ENCODE measurements around the gene PIGL.
"Not testable (repeated sequence)": the region's sequence is repeated elsewhere in the genome, so short reads cannot be mapped to it uniquely, and the experiment has no call there.

PIGL gene

DNA sequence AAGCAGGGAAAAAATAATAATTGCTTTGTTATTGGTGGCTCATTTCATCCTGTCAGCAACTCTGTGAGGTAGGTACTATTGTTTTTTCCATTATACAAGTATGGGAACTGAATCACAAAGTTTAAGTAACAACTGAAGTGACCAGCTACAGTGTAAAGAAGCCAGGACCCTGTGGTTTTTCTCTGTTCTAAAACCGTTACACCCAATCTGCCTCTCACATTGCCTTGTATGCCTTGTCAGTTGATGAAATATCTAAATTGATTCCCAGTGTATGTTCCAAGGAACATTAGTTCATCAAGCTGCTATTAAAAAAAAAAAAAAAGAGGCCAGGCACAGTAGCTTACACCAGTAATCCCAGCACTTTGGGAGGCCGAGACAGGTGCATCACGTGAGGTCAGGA lies 5.4 kb downstream of the PIGL start:
- DNase-seq = no peak

DNA sequence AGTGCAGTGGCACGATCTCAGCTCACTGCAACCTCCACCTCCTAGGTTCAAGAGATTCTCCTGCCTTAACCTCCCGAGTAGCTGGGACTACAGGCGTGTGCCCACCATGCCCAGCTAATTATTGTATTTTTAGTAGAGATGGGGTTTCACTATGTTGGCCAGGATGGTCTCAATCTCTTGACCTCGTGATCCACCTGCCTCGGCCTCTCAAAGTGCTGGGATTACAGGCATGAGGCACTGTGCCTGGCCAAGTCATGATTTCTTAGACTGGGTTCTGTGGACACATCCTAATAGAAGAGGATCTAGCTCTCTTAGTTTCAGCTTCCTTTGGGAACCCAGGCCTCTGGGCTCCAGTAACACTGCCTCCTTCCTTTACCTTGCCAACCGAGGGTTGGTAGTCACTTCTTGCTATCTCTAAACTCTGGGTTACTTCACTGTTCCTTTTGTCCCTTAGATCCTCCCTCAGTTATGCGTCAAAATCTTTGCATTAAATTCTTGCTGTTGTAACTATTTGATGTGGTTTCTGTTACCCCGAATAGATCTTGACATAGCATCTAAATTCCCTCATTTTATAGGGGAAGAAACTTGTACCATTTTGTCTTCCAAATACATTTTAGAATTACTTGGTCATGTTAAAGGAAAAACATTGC lies 13.0 kb downstream of the PIGL start:
- not testable (repeated sequence) for DNase-seq

DNA sequence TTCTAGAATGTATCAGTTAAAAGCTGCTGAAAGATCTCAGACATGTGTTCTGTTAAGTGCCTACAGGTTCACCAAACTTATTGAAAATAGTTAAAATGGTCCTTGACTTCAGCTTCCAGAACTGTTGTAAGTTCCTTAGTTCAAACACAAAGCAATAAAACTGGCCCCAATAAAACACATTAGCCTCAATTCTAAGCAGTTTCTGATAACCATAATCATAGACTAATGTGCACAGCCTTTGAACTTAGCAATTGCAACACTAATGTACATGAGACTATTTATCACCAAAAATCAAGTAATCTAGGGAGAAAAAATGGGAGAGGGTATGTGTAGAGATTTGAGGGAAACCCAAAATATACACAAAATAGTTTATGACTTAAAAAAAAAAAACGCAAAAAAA lies 15.4 kb downstream of the PIGL start:
- no peak for DNase-seq

DNA sequence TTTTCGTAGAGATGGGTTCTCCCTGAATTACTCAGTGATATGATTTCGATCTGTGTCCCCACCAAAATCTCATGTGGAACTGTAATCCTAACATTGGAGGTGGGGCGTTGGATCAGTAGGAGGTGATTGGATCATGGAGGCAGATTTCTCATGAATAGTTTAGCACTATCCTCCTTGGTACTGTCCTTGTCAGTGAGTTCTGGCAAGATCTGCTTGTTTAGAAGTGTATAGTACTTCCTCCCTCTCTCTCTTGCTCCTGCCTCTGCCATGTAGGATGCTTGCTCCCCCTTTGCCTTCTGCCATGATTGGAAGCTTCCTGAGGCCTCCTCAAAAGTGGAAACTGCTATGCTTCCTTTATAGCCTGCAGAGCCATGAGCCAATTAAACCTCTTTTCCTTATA lies 22.9 kb downstream of the PIGL start:
- no peak for DNase-seq

DNA sequence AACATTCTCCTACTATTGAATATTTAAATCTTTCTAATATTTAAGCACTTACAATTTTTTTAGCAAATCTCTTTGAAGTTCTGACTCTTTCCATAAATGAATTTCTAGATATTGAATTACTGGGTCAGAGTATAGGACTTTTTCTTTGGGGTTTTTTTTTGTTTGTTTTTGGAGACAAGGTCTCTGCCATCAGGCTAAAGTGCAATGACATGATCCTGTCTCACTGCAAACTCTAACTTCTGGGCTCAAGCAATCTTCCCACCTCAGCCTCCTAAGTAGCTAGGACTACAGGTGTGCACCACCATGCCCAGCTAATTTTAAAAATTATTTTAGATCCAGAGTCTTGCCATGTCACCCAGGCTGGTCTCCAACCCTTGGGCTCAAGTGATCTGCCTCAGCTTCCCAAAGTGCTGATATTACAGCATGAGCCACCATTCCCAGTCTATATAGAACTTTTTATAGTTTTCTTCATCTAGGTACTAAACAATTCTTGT lies 24.9 kb downstream of the PIGL start:
- DNase-seq = no peak

DNA sequence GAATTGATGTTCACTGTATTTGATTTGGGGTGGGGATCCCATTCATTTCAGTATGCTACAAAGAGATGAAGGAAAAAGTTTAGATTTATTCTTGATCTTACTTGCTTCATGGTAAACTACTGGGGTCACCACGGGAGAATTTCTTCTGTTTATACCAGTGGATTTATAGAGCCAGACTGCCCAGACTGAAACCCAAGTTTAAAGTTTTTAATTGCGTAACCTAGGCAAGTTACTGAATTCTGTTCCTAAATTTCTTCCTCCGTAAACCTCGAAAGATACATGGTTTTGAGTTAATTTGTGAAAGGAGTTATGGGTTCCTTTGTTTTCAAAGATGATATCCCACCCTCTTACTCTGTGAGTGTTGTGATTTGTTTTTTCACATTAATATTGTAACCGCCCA lies 26.4 kb downstream of the PIGL start:
- DNase-seq = no peak

DNA sequence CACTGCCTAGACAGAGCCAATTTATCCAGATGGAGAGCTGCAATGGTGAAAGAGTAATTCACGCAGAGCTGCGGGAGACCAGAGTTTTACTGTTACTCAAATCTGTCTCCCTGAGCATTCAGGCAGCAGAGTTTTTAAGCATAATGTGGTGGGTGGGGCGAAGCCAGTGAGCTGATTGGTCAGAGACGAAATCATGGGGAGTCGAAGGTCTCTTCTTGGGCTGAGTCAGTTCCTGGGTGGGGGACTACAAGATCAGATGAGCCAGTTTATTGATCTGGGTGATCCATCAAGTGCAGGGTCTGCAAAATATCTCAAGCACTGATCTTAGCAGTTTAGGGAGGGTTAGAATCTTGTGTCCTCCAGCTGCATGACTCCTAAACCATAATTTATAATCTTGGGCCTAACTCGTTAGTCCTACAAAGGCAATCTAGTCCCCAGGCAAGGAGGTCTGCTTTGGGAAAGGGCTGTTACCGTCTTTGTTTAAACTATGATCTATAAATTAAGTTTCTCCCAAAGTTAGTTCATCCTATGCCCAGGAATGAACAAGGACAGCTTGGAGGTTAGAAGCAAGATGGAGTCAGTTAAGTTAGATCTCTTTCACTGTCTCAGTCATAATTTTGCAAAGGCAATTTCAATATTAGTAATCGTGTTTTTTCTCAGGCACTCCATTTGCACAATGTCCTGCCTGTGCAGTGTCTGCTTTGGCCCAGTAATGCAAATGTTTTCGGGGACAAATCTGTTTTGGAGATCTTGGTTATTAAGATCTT lies 27.0 kb downstream of the PIGL start:
- no peak for DNase-seq

DNA sequence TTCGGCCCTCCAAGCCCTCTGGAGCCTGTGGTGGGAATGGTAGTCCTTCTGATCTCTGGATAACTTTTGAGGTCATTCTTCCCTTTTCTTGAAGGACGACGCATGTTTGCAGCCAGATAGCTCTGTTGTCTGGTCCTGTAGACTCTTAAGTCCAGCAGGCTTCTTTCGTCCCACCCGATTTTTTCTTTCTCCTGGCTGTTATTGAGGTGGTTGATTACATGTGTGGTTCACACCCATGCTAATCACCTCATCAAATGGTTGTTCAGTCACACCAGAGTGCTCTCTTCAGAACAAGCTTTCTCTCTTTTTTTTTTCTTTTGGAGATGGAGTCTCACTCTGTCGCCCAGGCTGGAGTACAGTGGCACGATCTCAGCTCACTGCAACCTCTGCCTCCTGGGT lies 30.6 kb downstream of the PIGL start:
- no peak for DNase-seq

DNA sequence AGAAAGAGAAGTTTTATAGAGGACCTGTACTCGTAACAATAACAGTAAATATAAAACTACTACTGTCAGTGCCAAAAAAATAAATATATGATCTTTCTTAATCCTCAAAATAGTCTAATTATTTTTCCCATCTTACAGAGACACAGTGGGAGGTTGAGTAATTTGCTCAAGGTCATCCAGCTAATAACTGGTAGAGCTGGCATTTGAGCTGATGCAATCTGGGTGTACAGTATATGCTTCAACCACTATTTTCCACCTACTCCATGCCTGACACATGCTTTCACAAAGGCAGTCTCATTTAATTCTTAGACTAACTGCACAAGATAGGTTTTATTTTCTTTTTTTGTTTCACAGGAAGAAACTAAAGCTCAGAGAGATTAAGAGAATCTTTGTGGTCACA lies 33.6 kb downstream of the PIGL start:
- no peak for DNase-seq

DNA sequence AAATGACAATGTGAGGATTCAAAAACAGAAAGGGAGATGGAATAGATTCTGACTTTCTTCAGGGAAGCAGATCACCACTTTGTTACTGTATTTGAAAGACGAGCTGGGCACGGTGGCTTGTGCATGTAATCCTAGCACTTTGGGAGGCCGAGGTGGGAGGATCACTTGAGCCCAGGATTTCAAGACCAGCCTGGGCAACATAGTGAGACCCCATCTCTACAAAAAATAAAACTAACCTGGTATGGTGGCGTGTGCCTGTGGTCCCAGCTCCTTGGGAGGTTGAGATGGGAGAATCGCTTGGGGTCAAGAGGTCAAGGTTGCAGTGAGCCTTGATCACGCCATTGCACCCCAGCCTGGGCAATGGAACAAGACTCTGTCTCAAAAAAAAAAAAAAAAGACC lies 34.0 kb downstream of the PIGL start:
- DNase-seq = no peak

DNA sequence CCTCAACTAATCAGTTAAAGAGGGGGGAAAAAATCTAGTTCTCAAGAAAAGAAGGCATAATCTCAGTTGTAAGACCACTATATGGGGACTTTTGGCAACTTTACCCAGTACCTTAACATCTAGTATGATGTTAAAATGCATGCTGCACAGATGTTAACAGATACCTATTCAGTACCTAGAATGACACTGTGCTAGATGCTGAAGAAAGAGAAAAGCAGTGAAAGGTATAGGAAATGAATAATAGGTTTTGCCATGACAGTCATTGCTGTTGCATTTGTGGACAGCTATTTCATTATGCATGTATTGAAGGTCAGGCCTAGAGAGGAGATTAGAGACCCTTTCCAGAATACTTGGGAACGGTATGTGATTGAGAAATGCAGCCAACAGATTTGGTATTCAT lies 34.5 kb downstream of the PIGL start:
- DNase-seq = no peak

DNA sequence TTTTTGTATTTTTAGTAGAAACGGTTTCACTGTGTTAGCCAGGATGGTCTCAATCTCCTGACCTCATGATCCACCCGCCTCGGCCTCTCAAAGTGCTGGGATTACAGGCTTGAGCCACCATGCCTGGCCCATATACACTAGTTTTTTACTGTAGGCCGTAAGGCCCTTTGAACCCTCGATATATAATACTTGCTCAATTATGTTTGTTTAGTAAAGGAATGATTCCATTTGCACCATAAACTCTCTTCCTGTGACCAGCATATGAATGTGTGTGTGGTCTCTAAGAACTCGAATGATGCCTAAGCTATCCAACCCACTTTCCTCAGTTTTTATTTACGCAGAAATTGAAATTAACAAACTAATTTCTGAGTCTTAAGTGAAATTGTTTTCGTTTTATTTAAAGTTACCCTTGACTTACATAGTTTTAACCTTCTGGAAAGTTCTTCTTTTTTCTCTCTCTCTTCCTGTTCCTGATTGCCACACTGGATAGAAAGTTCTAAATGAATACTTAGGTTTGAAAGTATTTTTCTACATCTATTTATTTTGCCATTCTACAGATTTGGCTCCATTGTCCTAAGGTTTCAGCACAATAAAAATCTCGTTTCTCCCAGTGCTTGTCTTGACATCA lies 37.9 kb downstream of the PIGL start:
- DNase-seq = no peak

DNA sequence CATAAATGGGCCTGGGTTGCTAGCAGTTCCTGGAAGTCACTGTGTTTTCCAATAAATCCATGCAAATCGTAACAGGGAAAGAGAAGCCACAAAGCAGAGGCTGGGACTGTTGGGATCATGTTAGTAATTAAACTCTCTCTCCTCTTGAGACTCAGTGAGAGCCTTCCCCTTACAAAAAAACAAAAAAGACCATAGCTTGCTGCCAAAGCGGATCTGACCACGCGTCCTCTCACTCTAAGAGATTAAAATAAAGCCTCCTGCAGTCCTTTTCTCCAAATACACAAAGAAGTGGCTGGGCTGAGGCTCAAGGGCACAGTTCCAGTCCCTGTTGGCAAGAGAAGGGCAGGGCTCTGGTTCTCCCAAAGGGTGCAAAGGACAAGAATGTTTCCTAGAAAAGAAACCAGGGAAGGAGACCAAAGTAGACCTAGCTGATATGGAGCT lies 38.5 kb downstream of the PIGL start:
- no peak for DNase-seq

DNA sequence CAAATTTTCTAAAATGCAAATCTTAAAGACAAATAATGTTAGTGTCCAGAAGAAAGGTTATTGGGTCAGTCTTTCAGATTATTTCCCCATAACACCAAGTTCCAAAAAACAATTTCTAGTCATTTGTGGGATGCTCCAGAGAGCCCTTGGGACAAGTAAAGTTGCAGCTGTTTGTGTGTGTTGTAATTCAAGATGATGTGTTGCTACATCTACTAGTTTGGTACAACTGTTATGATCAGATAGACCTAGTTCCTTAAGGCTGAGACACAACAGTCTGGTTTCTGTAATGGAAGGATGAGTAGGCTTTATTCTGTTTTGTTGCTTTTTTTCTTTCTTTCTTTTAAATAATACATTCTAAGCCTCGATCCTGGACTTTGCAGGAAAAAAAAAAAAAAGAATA lies 41.9 kb downstream of the PIGL start:
- no peak for DNase-seq

DNA sequence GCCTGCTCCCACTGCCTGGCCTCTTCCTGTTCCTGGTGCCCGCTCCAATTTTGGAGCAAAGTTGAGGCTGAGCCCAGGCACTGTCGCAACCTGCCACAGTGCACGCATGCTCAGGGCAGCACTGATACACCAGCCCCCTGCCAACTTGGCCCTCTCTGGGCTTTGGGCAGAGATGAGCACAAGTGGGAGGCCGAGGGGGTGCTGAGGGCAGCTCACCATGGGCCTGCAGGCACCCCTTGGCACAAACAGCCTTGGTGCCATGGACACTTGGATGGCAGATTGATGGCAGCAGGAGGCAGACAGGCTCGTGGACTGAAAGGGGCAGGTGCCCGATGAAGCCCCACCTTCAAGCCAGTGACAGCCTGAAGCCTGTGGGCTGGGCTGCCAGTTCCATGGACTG lies 42.9 kb downstream of the PIGL start:
- no peak for DNase-seq

DNA sequence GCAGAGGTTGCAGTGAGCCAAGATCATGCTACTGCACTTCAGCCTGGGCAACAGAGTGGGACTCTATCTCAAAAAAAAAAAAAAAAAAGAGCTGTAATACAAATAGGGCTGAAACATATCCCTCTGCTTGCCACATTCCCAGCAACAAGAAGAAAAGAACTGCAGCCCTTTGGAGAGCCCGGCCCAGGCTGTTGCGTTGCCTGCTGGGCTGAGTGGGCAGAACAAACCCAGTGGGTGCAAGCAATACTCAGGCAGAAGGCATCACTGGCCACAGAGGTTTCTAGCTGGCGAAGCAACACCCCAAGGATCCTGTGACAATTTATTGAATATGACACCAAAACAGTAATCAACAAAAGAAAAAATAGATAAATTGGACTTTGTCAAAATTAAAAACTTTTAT lies 44.0 kb downstream of the PIGL start:
- DNase-seq = no peak

DNA sequence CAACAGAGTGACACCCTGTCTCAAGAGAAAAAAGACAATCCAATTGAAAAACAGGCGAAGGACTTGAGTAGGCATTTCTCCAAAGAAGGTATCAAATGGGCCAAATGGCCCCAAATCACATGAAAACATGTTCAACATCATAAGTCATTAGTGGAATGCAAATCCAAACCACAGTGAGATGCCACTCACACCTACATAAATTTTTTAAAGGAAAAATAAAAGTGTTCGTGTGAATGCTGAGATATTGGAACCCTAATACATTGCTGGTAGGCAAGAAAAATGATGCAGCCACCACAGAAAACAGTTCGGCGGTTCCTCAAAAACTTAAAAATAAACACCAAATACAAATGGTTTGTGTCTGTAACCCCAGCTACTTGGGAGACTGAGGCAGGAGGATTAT lies 45.2 kb downstream of the PIGL start:
- DNase-seq = no peak

DNA sequence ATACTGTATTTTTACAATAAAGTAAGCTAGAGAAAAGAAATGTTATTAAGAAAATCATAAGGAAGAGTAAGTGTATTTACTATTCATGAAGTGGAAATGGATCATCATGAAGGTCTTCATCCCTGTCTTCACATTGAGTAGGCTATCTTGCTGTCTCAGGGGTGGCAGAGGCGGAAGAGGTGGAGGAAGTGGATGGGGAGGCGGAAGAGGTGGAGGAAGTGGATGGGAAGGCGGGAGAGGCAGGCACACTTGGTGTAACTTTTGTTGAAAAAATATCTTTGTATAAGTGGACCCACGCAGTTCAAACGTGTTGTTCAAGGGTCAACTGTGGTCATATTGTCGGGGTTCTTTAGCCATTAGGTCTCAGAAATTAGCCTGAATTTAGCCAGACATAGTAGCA lies 50.2 kb downstream of the PIGL start:
- no peak for DNase-seq

DNA sequence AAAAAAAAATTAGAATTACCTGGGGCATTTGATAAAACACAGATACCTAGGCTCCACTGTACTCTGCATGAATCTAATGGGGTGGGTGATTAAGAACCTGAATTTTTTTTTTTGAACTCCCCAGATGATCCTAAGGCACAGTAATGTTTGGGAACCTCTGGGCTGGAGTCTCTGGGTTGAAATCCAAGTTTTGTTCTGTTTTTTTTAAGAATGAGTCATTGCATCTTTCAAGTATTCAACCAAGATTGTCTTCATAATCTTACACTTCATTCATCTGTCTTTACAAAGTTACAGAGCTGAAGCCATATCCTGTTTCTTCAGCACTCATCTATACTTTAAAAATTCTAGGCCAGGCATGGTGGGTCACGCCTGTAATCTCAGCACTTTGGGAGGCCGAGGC lies 52.6 kb downstream of the PIGL start:
- DNase-seq = no peak

DNA sequence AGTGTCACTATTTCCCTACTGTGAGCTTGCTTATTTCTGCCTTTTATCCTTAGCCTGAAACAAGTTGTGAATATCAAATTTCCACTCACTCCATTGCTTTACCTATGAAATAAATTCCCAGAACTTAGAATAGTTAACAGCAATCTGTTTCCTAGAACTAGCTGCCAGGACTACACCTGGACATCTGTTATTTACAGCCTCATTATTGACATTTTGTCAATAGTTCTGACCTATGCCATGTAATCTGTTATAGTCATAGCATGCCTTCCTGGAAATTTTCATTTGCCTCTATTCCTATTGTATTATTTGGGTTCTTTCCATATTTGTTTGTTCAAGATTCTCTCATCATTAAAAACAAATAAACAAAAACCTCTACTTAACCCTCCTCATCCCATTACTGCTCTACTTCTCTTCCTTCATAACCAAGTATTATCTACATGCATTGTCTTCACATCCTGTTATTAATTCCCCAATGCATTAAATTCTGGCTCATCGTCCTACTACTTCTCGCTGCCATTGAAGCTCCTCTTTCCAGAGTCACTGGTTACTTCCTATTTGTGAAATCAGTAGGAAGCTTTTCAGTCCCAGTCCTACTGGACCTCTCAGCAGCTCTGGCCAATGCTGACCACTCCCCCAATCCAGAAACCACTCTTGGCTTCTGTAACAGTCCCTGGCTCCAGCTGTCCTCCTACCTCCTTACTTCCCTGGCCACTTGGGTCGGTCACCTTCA lies 55.3 kb downstream of the PIGL start:
- DNase-seq = no peak

DNA sequence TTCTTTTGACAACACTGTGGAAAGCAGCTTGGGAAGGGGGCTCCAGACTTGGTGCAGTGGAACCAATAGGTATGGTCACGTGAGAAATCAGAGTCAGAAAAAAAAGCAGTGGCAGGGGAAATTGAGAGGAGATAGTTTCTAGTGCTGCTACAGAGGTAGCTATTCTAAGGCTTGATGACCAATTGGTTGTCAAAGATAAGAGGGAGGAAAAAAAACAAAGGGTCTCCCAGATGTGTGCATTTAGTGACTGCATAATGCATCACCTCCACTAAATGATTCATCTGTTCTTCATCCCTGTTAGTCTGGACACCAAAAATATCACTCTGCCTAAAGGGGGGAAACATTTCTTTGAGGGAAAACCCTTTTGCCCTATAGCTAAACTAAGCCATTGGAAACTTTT lies 56.5 kb downstream of the PIGL start:
- no peak for DNase-seq

DNA sequence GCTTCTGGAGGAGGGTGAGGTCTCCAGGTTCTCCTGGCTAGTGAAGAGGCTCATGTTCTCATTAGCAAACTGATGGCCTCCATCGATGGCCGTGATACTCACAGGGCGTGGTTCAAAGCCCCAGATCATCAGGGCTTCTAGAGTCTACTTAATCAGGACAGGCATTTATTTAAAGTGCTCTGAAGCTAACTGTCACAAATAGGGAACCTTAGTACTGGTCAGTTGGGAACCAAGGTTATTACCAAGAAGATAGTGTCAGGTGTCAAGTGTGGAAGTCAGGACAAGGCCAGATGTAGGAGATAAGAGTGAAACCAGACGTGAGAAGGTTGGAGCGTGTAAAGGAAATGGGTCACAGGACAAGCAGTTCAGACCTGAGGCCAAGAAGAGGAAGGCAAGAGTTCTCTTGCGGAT lies 56.9 kb downstream of the PIGL start:
- no peak for DNase-seq

DNA sequence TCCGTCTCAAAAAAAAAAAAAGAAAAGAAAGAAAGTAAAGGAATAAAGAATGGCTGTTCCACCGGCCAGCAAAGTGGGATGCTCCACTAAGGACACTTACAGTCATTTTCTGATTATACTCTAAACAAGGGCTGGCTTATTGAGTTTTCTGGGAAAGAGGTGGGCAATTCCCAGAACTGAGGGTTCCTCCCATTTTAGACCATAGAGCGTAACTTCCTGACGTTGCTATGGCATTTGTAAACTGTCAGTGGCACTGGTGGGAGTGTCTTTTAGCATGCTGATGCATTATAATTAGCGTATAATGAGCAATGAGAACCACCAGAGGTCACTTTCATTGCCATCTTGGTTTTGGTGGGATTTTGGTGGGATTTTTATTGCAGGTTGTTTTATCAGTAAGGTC lies 58.0 kb downstream of the PIGL start:
- no peak for DNase-seq

DNA sequence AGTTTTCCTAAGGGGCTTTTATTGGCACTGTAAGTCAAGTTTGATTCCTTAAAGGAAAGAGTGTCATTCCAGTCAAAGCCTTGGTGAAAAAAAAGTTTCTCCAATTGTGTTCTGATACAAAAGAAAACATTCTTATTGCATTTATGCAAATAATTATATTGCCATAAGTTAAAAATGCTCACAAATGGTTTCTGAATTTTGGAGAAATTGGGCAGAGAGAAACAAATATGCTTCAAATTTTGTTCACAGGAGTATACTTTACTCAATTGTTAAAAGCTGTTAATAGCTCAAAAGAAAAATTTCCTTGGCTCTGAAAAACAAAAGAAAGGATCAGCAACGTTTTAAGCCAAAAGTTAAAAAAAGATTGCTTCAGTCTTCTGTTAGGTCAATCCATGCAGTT lies 60.2 kb downstream of the PIGL start:
- DNase-seq = no peak
